Liver (tissue), 9 donors: Measurements from ENCODE around the gene ZNF790. TPM values are rescaled to one million over a fixed set of nuclear protein-coding genes. Genes with fewer than 3 reads are reported as not detected.

ENCODE experiments used
- DNase-seq: peaks from one replicate; pipeline ENCODE4 v3.0.0-alpha.2; 2017; ENCODE audit warnings: low spot score
- H3K27ac ChIP-seq, 2 donors: one replicate each; pipeline ENCODE4 v1.7.0; 2013; ENCODE audit warnings: inconsistent platforms in 2 of 2, low read length in 2 of 2, control low read depth in 1 of 2, low read depth in 1 of 2, mild to moderate bottlenecking in 1 of 2
- H3K27me3 ChIP-seq, 4 donors: one replicate each; pipeline versions ENCODE4 v1.6.1 to v1.7.0; 2013; ENCODE audit warnings: low read length in 3 of 4, inconsistent platforms in 1 of 4, mild to moderate bottlenecking in 1 of 4, moderate library complexity in 1 of 4; ENCODE audit not compliant: control insufficient read depth in 4 of 4, insufficient read depth in 4 of 4
- H3K36me3 ChIP-seq, 4 donors: one replicate each; pipeline versions ENCODE4 v1.6.1 to v1.7.0; 2013; ENCODE audit warnings: low read length in 3 of 4, mild to moderate bottlenecking in 3 of 4, low read depth in 1 of 4, moderate library complexity in 1 of 4; ENCODE audit not compliant: control insufficient read depth in 4 of 4, insufficient read depth in 3 of 4
- H3K4me1 ChIP-seq, 4 donors: one replicate each; pipeline versions ENCODE4 v1.6.1 to v1.7.0; 2013; ENCODE audit warnings: low read length in 3 of 4, mild to moderate bottlenecking in 3 of 4, moderate library complexity in 1 of 4; ENCODE audit not compliant: control insufficient read depth in 4 of 4, insufficient read depth in 4 of 4
- H3K4me3 ChIP-seq, 3 donors: one replicate each; pipeline versions ENCODE4 v1.6.1 to v1.7.0; 2013; ENCODE audit warnings: low read length in 3 of 3, control low read depth in 1 of 3, low read depth in 1 of 3, mild to moderate bottlenecking in 1 of 3
- H3K9ac ChIP-seq, 2 donors: one replicate each; pipeline ENCODE4 v1.7.0; 2013; ENCODE audit warnings: low read length in 2 of 2, mild to moderate bottlenecking in 2 of 2, moderate library complexity in 2 of 2, control low read depth in 1 of 2, low read depth in 1 of 2
- H3K9me3 ChIP-seq, 4 donors: one replicate each; pipeline versions ENCODE4 v1.6.1 to v1.7.0; 2013; ENCODE audit warnings: low read length in 3 of 4; ENCODE audit not compliant: control insufficient read depth in 4 of 4
- EGR1 ChIP-seq, 2 donors: IDR thresholded peaks; 2 replicates each; pipeline ENCODE4 v1.6.1; 2016 to 2018; ENCODE audit warnings: antibody characterized with exemption in 2 of 2, low read depth in 2 of 2
- FOXA1 ChIP-seq: IDR thresholded peaks from 2 replicates; pipeline ENCODE4 v1.6.1; 2016; ENCODE audit warnings: antibody characterized with exemption
- FOXA2 ChIP-seq: IDR thresholded peaks from 2 replicates; pipeline ENCODE4 v1.6.1; 2016; ENCODE audit warnings: antibody characterized with exemption
- GABPA ChIP-seq, 2 donors: IDR thresholded peaks in 1 of 2; conservative IDR thresholded peaks in 1 of 2; 2 replicates each; pipeline ENCODE4 v1.6.1; 2016; ENCODE audit warnings: antibody characterized with exemption in 2 of 2, mild to moderate bottlenecking in 1 of 2, moderate library complexity in 1 of 2
- HNF4A ChIP-seq, 2 donors: conservative IDR thresholded peaks; 2 replicates each; pipeline ENCODE4 v1.6.1; 2016; ENCODE audit warnings: antibody characterized with exemption in 2 of 2, mild to moderate bottlenecking in 2 of 2
- HNF4G ChIP-seq: IDR thresholded peaks from 2 replicates; pipeline ENCODE4 v1.6.1; 2016; ENCODE audit warnings: antibody characterized with exemption
- JUND ChIP-seq, 2 donors: IDR thresholded peaks; 2 replicates each; pipeline ENCODE4 v1.6.1; 2016; ENCODE audit warnings: antibody characterized with exemption in 2 of 2
- NR2F2 ChIP-seq: IDR thresholded peaks from 2 replicates; pipeline ENCODE4 v1.6.1; 2016; ENCODE audit warnings: antibody characterized with exemption
- RAD21 ChIP-seq, 2 donors: IDR thresholded peaks; 2 replicates each; pipeline ENCODE4 v1.6.1; 2016; ENCODE audit warnings: antibody characterized with exemption in 2 of 2, mild to moderate bottlenecking in 2 of 2
- RXRA ChIP-seq, 2 donors: IDR thresholded peaks; 2 replicates each; pipeline ENCODE4 v1.6.1; 2017 to 2018; ENCODE audit warnings: antibody characterized with exemption in 2 of 2, mild to moderate bottlenecking in 1 of 2
- SP1 ChIP-seq: IDR thresholded peaks from 2 replicates; pipeline ENCODE4 v1.6.1; 2018; ENCODE audit warnings: antibody characterized with exemption, mild to moderate bottlenecking
- TAF1 ChIP-seq: conservative IDR thresholded peaks from 2 replicates; pipeline ENCODE4 v1.6.1; 2016; ENCODE audit warnings: antibody characterized with exemption, mild to moderate bottlenecking
- YY1 ChIP-seq: IDR thresholded peaks from 2 replicates; pipeline ENCODE4 v1.6.1; 2016; ENCODE audit warnings: antibody characterized with exemption, mild to moderate bottlenecking
- WGBS: extraction: QIAGEN DNeasy Blood & Tissue Kit; methylation state at CpG from one replicate; pipeline ENCODE4 v1.1.7; 2013; 5-methylcytosine and 5-hydroxymethylcytosine counted together
- polyA plus RNA-seq, 2 donors: library from polyadenylated mRNA; stranded (reverse) in 1 of 2; unstranded in 1 of 2; fragments of 200-250 nt in 1 of 2; fragments of >200 nt in 1 of 2; fragmentation: Nextera tagmentation in 1 of 2; extraction: Ambion mirVana in 1 of 2; gene quantifications; one replicate each; pipeline versions ENCODE4 v1.2.1 to v1.2.3, GENCODE V29; 2013 to 2015
- total RNA-seq, 2 donors: library from RNA; depleted of rRNA; stranded (reverse); fragments of >200 nt; gene quantifications; one replicate each; pipeline ENCODE4 v1.2.3, GENCODE V29; 2014
- TF ChIP-seq, protein P1 (sequence below): IDR thresholded peaks from 2 replicates; pipeline ENCODE4 v1.6.1; 2016; ENCODE audit warnings: antibody characterized with exemption
- TF ChIP-seq, protein P2 (sequence below): IDR thresholded peaks from 2 replicates; pipeline ENCODE4 v1.6.1; 2016; ENCODE audit warnings: antibody characterized with exemption
- TF ChIP-seq, protein P3 (sequence below): IDR thresholded peaks from 2 replicates; pipeline ENCODE4 v1.6.1; 2016; ENCODE audit warnings: antibody characterized with exemption
- TF ChIP-seq, protein P4 (sequence below): IDR thresholded peaks from 2 replicates; pipeline ENCODE4 v1.6.1; 2016; ENCODE audit warnings: antibody characterized with exemption, mild to moderate bottlenecking
- TF ChIP-seq, protein P5 (sequence below): fragments of 150-350 bp; IDR thresholded peaks from 2 replicates; pipeline ENCODE4 v1.5.1; 2017; ENCODE audit warnings: improper control_type of control experiment, low read depth, low read length; ENCODE audit not compliant: missing input control
- donor health status: healthy.
- donor health status: healthy.
- donor health status: healthy.
- donor health status: healthy.
- donor health status: healthy.

Gene ZNF790
- total and polyA plus RNA-seq, 4 donors: 2.8 to 5.5 (median 4.2) TPM

DNA sequence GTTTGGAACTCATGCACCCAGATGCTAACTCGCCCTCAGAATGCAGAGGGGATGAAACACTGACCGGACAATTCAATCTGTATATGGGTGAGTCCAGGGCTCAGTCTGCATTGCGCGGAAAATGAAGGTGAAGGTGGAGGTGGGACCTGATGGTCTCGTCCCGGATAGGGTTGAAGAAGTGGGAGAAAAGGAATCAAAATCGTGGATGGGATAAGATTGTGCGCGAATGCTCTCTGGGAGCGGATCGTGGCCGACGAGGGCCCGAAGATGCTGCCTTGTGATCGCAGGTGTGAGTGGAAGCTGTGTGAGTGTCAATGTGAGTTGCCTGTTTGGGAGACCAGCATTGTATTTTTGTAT lies 65.0 kb downstream of the ZNF790 start:
- Histone ChIP-seq H3K4me3 (peak overlapping the region; percentile 68 to 93 (median 91)), H3K27me3 (no peaks in the 10 kb centered on the region), H3K9ac (no peak overlapping the region), H3K4me1 (peaks cover 0 to 21% (median 12%) of the 10 kb centered on the region in 4 donors), H3K27ac (peak overlapping the region; percentile 94 to 95), H3K9me3 (peaks cover 11 to 46% (median 25%) of the 10 kb centered on the region in 4 donors), H3K36me3 (peaks cover 0 to 1% (median 0%) of the 10 kb centered on the region in 4 donors)
- TF ChIP-seq HNF4A (conservative IDR thresholded peaks at IDR 0.05): no peak
- no peak for TF ChIP-seq FOXA2
- TF ChIP-seq RXRA (IDR thresholded peaks at IDR 0.05): no peak
- TF ChIP-seq, protein P1, sequence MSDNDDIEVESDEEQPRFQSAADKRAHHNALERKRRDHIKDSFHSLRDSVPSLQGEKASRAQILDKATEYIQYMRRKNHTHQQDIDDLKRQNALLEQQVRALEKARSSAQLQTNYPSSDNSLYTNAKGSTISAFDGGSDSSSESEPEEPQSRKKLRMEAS: no peak
- TF ChIP-seq, protein P2, sequence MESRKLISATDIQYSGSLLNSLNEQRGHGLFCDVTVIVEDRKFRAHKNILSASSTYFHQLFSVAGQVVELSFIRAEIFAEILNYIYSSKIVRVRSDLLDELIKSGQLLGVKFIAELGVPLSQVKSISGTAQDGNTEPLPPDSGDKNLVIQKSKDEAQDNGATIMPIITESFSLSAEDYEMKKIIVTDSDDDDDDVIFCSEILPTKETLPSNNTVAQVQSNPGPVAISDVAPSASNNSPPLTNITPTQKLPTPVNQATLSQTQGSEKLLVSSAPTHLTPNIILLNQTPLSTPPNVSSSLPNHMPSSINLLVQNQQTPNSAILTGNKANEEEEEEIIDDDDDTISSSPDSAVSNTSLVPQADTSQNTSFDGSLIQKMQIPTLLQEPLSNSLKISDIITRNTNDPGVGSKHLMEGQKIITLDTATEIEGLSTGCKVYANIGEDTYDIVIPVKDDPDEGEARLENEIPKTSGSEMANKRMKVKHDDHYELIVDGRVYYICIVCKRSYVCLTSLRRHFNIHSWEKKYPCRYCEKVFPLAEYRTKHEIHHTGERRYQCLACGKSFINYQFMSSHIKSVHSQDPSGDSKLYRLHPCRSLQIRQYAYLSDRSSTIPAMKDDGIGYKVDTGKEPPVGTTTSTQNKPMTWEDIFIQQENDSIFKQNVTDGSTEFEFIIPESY: no peak
- no peak for TF ChIP-seq TAF1
- TF ChIP-seq, protein P3, sequence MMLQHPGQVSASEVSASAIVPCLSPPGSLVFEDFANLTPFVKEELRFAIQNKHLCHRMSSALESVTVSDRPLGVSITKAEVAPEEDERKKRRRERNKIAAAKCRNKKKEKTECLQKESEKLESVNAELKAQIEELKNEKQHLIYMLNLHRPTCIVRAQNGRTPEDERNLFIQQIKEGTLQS: no peak
- no peak for TF ChIP-seq GABPA (IDR thresholded peaks at IDR 0.05 in 1 of 2, conservative IDR thresholded peaks at IDR 0.05 in 1 of 2)
- TF ChIP-seq EGR1 (IDR thresholded peaks at IDR 0.05; ENCODE audit: low read depth in 2 of 2): no peak
- TF ChIP-seq, protein P4, sequence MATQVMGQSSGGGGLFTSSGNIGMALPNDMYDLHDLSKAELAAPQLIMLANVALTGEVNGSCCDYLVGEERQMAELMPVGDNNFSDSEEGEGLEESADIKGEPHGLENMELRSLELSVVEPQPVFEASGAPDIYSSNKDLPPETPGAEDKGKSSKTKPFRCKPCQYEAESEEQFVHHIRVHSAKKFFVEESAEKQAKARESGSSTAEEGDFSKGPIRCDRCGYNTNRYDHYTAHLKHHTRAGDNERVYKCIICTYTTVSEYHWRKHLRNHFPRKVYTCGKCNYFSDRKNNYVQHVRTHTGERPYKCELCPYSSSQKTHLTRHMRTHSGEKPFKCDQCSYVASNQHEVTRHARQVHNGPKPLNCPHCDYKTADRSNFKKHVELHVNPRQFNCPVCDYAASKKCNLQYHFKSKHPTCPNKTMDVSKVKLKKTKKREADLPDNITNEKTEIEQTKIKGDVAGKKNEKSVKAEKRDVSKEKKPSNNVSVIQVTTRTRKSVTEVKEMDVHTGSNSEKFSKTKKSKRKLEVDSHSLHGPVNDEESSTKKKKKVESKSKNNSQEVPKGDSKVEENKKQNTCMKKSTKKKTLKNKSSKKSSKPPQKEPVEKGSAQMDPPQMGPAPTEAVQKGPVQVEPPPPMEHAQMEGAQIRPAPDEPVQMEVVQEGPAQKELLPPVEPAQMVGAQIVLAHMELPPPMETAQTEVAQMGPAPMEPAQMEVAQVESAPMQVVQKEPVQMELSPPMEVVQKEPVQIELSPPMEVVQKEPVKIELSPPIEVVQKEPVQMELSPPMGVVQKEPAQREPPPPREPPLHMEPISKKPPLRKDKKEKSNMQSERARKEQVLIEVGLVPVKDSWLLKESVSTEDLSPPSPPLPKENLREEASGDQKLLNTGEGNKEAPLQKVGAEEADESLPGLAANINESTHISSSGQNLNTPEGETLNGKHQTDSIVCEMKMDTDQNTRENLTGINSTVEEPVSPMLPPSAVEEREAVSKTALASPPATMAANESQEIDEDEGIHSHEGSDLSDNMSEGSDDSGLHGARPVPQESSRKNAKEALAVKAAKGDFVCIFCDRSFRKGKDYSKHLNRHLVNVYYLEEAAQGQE: no peak
- no peak for TF ChIP-seq FOXA1
- TF ChIP-seq, protein P5, sequence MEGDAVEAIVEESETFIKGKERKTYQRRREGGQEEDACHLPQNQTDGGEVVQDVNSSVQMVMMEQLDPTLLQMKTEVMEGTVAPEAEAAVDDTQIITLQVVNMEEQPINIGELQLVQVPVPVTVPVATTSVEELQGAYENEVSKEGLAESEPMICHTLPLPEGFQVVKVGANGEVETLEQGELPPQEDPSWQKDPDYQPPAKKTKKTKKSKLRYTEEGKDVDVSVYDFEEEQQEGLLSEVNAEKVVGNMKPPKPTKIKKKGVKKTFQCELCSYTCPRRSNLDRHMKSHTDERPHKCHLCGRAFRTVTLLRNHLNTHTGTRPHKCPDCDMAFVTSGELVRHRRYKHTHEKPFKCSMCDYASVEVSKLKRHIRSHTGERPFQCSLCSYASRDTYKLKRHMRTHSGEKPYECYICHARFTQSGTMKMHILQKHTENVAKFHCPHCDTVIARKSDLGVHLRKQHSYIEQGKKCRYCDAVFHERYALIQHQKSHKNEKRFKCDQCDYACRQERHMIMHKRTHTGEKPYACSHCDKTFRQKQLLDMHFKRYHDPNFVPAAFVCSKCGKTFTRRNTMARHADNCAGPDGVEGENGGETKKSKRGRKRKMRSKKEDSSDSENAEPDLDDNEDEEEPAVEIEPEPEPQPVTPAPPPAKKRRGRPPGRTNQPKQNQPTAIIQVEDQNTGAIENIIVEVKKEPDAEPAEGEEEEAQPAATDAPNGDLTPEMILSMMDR: no peak
- no peak for TF ChIP-seq SP1
- no peak for TF ChIP-seq NR2F2
- no peak for TF ChIP-seq JUND (IDR thresholded peaks at IDR 0.05)
- TF ChIP-seq RAD21 (IDR thresholded peaks at IDR 0.05): no peak
- TF ChIP-seq YY1: no peak
- no peak for TF ChIP-seq HNF4G
- DNase-seq: no peak
- WGBS: 5% methylated on average over 15 of the region's 15 CpGs
